MCF 10A (cell line): Measurements from ENCODE around the gene RHOBTB3. TPM values are rescaled to one million over a fixed set of nuclear protein-coding genes. Genes with fewer than 3 reads are reported as not detected.

Experiments
- Bru-seq: library from RNA; stranded (reverse); fragments of 400-500 nt; gene quantifications from one replicate; lab custom pipeline; 2021; lab: Mats Ljungman, UMichigan
- BruChase-seq, 2 experiments: library from RNA; stranded (reverse); fragments of 400-500 nt; gene quantifications; one replicate each; lab custom pipeline; 2021; lab: Mats Ljungman, UMichigan
- BruUV-seq: library from RNA; stranded (reverse); fragments of 400-500 nt; replicated peaks from 2 replicates; lab custom pipeline; 2021; lab: Mats Ljungman, UMichigan
- CTCF ChIA-PET: fragments of 300-600 bp; sonication (Branson Sonifier 250); formaldehyde crosslinking; extraction: SDS; loops from one replicate; lab custom pipeline; 2021; ENCODE audit warnings: antibody characterized with exemption, inconsistent platforms; lab: Yijun Ruan, JAX
- POLR2A ChIA-PET: fragments of 300-600, 350-650 bp; sonication (Branson Sonifier 250); formaldehyde crosslinking; extraction: SDS; loops from one replicate; lab custom pipeline; 2020; ENCODE audit warnings: antibody characterized with exemption, inconsistent platforms; lab: Yijun Ruan, JAX
- DNase-seq: peaks from one replicate; pipeline ENCODE4 v3.0.0-alpha.2; 2018; ENCODE audit not compliant: unreplicated experiment
- H3K27ac Mint-ChIP-seq: one replicate; pipeline ENCODE4 v1.8.0; 2022; ENCODE audit warnings: mild to moderate bottlenecking, low read depth, mixed read lengths; ENCODE audit not compliant: unreplicated experiment
- H3K27me3 Mint-ChIP-seq: one replicate; pipeline ENCODE4 v1.8.0; 2022; ENCODE audit warnings: mixed read lengths; ENCODE audit not compliant: insufficient read depth, unreplicated experiment
- H3K36me3 Mint-ChIP-seq: one replicate; pipeline ENCODE4 v1.8.0; 2022; ENCODE audit warnings: mild to moderate bottlenecking, moderate library complexity, mixed read lengths; ENCODE audit not compliant: insufficient read depth, unreplicated experiment
- H3K4me1 Mint-ChIP-seq: one replicate; pipeline ENCODE4 v1.8.0; 2022; ENCODE audit warnings: mixed read lengths; ENCODE audit not compliant: insufficient read depth, unreplicated experiment
- H3K4me3 Mint-ChIP-seq: one replicate; pipeline ENCODE4 v1.8.0; 2022; ENCODE audit warnings: mild to moderate bottlenecking, moderate library complexity, mixed read lengths; ENCODE audit not compliant: unreplicated experiment
- H3K9me3 Mint-ChIP-seq: one replicate; pipeline ENCODE4 v1.8.0; 2022; ENCODE audit warnings: mixed read lengths; ENCODE audit not compliant: unreplicated experiment
- intact Hi-C: fragments of 100-400 bp; cut with micrococcal nuclease; formaldehyde crosslinking; loops from 2 replicates; pipeline ENCODE4 v1.14.1; 2022
- long read RNA-seq: library from polyadenylated mRNA; stranded (forward); transcript quantifications from one replicate; pipeline ENCODE4 v2.0.0, GENCODE V29; 2022
- total RNA-seq: library from RNA; stranded (reverse); gene quantifications from 2 replicates; pipeline ENCODE4 v1.2.3, GENCODE V29; 2022
- TF ChIP-seq, protein P1 (sequence below): fragments of 200-600 bp; IDR thresholded peaks from one replicate; pipeline ENCODE4 v1.8.0; 2022; ENCODE audit warnings: antibody characterized with exemption, mild to moderate bottlenecking; ENCODE audit not compliant: unreplicated experiment

RHOBTB3 gene, protein sequence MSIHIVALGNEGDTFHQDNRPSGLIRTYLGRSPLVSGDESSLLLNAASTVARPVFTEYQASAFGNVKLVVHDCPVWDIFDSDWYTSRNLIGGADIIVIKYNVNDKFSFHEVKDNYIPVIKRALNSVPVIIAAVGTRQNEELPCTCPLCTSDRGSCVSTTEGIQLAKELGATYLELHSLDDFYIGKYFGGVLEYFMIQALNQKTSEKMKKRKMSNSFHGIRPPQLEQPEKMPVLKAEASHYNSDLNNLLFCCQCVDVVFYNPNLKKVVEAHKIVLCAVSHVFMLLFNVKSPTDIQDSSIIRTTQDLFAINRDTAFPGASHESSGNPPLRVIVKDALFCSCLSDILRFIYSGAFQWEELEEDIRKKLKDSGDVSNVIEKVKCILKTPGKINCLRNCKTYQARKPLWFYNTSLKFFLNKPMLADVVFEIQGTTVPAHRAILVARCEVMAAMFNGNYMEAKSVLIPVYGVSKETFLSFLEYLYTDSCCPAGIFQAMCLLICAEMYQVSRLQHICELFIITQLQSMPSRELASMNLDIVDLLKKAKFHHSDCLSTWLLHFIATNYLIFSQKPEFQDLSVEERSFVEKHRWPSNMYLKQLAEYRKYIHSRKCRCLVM
- total RNA-seq (3.4 and 3.8 TPM in 2 replicates), Bru-seq, nascent RNA (percentile 39 among the genes with signal in this experiment), BruChase-seq, experiment 1, labeled RNA remaining after a 6-hour chase (percentile 40 among the genes with signal in this experiment), BruChase-seq, experiment 2, labeled RNA remaining after a 2-hour chase (percentile 36 among the genes with signal in this experiment)
- long read RNA-seq, full-length matches to known transcripts = 3 of 12 reads
- long read RNA-seq, partial matches to known transcripts = 0 of 12 reads
- long read RNA-seq, other reads (novel, unspliced or antisense) = 9 of 12 reads

DNA sequence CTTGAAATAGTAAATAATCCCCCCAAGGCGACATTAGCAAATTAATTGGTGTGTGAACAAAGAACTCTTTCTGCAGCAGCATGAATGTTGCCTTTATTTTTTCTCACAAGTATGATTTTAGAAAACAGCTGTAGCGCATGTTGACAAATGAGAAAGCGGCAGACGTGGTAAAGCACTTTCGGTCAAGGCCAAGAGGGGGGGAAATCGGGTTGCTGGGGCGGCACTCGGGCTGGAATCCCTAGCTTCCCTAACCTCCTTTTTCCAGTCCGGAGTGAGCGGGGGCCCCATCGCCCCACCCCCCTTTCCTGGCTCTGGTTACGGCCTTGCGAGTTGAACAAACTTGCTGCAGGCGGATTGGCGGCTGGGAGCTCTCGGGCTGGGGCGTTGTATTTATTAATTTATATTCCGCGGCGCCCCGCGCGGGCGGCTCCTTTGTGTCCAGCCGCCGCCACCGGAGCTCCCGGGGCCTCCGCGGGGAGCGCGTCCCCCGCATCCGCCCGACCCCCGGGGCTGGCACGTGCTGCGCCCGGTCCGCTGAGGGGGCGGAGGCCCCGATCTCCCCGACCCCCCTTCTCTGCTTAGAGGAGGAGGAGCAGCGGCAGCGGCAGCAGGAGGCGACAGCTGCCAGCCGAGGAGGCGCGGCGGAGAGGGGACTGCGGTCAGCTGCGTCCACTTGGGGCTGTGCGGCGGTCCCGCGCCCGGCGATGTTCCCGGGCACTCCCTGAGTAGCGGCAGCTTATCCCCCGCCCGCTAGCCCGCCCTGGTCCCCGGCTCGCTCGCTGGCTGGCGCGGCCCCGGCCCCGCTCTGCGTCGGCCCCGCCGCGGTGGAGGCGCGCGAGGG, at the start of gene RHOBTB3:
Gene RHOBTB3, plus strand, starts transcription at position 607 of the 841 bp plus-strand sequence. CDS start 347 bp downstream, outside the sequence.
- no peaks in the 10 kb centered on the region for H3K27me3 Mint-ChIP-seq
- H3K36me3 Mint-ChIP-seq = no peaks in the 10 kb centered on the region
- POLR2A ChIA-PET = interaction anchor here (0.5 to 3.5 kb wide), 12 partner anchors 11 to 932 kb away, joined by 3 to 25 read pairs (median 4); partner anchors contain the start of genes ARSK, GLRX, RFESD and SKIC3
- no peak within 1 kb of the TSS for H3K27ac Mint-ChIP-seq
- TF ChIP-seq, protein P1, sequence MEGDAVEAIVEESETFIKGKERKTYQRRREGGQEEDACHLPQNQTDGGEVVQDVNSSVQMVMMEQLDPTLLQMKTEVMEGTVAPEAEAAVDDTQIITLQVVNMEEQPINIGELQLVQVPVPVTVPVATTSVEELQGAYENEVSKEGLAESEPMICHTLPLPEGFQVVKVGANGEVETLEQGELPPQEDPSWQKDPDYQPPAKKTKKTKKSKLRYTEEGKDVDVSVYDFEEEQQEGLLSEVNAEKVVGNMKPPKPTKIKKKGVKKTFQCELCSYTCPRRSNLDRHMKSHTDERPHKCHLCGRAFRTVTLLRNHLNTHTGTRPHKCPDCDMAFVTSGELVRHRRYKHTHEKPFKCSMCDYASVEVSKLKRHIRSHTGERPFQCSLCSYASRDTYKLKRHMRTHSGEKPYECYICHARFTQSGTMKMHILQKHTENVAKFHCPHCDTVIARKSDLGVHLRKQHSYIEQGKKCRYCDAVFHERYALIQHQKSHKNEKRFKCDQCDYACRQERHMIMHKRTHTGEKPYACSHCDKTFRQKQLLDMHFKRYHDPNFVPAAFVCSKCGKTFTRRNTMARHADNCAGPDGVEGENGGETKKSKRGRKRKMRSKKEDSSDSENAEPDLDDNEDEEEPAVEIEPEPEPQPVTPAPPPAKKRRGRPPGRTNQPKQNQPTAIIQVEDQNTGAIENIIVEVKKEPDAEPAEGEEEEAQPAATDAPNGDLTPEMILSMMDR = no peak
- peak; percentile 61 for DNase-seq
- no TSS peak for BruUV-seq
- H3K4me1 Mint-ChIP-seq = no peaks in the 10 kb centered on the region
- H3K9me3 Mint-ChIP-seq = no peaks in the 10 kb centered on the region
- intact Hi-C loops = loop anchor here (5.0 kb wide), 1 partner anchor 69 kb away; no protein-coding TSS in a partner anchor
- CTCF ChIA-PET = interaction anchor here (0.6 to 3.1 kb wide), 12 partner anchors 10 to 961 kb away, joined by 3 to 15 read pairs (median 4); partner anchors contain the start of gene RFESD
- H3K4me3 Mint-ChIP-seq = peak within 1 kb of the TSS; percentile 73

DNA sequence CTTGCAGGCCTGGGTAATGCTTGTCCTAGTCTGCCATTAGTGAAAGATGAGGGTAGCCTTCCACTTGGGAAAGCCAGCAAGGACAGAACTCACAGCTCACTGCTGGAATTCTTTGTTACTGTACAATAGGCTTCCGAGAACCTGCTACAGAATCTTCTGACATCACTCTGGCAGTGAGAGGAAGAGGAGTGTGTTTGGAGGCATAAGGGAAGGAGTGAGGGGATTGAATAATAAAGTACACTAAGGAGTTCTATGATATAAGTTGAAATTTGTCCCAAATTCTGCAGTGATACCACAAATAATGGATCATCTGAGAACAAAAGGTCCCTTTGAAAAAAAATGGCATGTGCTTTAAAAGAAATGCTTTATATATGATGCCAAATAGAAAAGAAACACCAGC, 48.2 kb upstream of the RHOBTB3 start, which contains the start of gene SPATA9:
Gene SPATA9, minus strand, starts transcription at position 101 of the 400 bp plus-strand sequence. CDS start 137 bp downstream, outside the sequence.
- no peak within 1 kb of the TSS for H3K4me3 Mint-ChIP-seq
- TF ChIP-seq, protein P1 = no peak
- no peaks in the 10 kb centered on the region for H3K27me3 Mint-ChIP-seq
- H3K36me3 Mint-ChIP-seq = no peaks in the 10 kb centered on the region
- intact Hi-C loops = no loop called here
- H3K9me3 Mint-ChIP-seq = no peaks in the 10 kb centered on the region
- H3K27ac Mint-ChIP-seq = no peak within 1 kb of the TSS
- ChIA-PET POLR2A (interaction anchor here (0.6 kb wide), 1 partner anchor 9 kb away, joined by 3 read pairs; no protein-coding TSS in a partner anchor), CTCF (no interaction called here)
- DNase-seq = no peak
- BruUV-seq = no TSS peak
- no peaks in the 10 kb centered on the region for H3K4me1 Mint-ChIP-seq

DNA sequence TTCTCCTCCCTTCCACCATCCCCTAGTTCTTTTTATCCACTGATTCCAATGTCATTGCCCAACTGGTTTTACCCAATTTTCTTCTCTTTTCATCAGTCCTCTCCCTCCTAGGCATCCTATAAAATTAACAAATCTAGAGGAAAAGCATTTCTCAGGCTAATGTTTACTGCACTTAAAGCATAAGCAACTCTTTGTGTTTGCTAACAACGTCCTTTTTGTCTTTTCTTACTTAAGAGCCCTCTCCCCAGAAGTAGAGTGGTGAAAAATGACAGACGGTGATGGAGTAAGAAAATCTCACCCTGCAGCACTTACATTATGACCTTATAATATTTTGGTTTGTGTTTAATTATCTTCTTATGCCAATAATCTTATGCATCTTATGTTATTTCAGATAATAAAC, 46.8 kb upstream of the RHOBTB3 start:
- Mint-ChIP-seq H3K4me1 (no peaks in the 10 kb centered on the region), H3K9me3 (no peaks in the 10 kb centered on the region), H3K4me3 (no peak overlapping the region), H3K27me3 (no peaks in the 10 kb centered on the region), H3K36me3 (no peaks in the 10 kb centered on the region), H3K27ac (no peak overlapping the region)
- ChIA-PET POLR2A (no interaction called here), CTCF (no interaction called here)
- intact Hi-C loops = no loop called here
- DNase-seq = no peak
- TF ChIP-seq, protein P1 = no peak
- BruUV-seq = no TSS peak
